ENCODE measurements around the gene GOLGA3.

DNA sequence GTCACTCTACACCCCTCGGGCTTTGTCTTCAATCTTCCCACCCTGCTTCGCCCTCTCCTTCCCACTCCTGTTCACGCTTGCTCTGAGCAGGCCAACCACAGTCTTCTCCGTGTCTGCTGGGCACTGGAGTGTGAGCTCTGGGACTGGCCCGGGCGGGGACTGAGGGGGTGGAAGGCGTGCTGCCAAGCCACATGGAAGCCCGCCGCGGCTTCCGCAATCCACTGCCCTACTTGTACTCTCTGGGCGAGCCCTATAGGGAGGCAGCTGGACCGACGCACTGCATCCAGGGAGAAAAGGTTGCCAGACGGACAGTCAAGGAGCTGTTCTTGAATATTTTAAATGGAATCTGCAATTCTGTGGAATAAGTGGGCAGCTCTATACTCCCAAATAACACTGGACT is 24.8 kb downstream of the GOLGA3 start:
- TF ChIP-seq, protein P1, sequence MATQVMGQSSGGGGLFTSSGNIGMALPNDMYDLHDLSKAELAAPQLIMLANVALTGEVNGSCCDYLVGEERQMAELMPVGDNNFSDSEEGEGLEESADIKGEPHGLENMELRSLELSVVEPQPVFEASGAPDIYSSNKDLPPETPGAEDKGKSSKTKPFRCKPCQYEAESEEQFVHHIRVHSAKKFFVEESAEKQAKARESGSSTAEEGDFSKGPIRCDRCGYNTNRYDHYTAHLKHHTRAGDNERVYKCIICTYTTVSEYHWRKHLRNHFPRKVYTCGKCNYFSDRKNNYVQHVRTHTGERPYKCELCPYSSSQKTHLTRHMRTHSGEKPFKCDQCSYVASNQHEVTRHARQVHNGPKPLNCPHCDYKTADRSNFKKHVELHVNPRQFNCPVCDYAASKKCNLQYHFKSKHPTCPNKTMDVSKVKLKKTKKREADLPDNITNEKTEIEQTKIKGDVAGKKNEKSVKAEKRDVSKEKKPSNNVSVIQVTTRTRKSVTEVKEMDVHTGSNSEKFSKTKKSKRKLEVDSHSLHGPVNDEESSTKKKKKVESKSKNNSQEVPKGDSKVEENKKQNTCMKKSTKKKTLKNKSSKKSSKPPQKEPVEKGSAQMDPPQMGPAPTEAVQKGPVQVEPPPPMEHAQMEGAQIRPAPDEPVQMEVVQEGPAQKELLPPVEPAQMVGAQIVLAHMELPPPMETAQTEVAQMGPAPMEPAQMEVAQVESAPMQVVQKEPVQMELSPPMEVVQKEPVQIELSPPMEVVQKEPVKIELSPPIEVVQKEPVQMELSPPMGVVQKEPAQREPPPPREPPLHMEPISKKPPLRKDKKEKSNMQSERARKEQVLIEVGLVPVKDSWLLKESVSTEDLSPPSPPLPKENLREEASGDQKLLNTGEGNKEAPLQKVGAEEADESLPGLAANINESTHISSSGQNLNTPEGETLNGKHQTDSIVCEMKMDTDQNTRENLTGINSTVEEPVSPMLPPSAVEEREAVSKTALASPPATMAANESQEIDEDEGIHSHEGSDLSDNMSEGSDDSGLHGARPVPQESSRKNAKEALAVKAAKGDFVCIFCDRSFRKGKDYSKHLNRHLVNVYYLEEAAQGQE (IDR thresholded peaks at IDR 0.05; ENCODE audit: insufficient read depth in 1 of 2, low read depth in 2 of 2, low read length in 2 of 2), result no peak
- no peak for TF ChIP-seq TAF1 (IDR thresholded peaks at IDR 0.05; ENCODE audit: borderline replicate concordance, insufficient read depth, low read length)
- no peak for TF ChIP-seq POLR2AphosphoS5 (IDR thresholded peaks at IDR 0.05; ENCODE audit: low read depth, low read length)

Data from PFSK-1 (cell line).